GM12864 (cell line): Measurements from ENCODE around the gene SLC25A13.
A peak's percentile ranks its signal among the peaks of the same experiment; 100 is the strongest.

ENCODE experiments used
- DNase-seq: peaks from one replicate; pipeline ENCODE4 v3.0.0-alpha.2; 2011; ENCODE audit warnings: low read depth
- H3K4me3 ChIP-seq: 2 replicates; pipeline ENCODE4 v1.5.1; 2011; ENCODE audit warnings: mild to moderate bottlenecking, low read depth, low read length, control low read depth
- TF ChIP-seq, protein P1 (sequence below): IDR thresholded peaks from 2 replicates; pipeline ENCODE4 v1.5.1; 2011; ENCODE audit warnings: low read depth, mild to moderate bottlenecking, moderate library complexity, low read length, control low read depth, inconsistent platforms; ENCODE audit errors: missing control alignments

The SLC25A13 gene

DNA sequence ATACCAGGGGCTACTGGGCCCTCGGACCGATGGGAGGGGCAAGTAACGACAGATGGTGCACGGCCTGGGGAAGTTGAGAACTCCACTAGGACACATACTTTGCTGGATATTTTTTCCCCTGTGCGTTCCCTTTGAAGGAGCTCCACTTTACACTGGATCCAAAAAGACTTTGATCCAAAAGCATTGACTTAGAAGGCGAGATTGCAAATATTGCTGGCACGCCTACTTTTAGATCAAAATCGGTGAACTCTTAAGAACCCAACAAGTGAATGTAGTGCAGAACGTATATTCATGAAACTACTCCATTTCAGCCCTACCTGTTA lies 436 bp upstream of the SLC25A13 start:
- peak overlapping the region; percentile 83 for H3K4me3 ChIP-seq
- DNase-seq: no peak
- TF ChIP-seq, protein P1, sequence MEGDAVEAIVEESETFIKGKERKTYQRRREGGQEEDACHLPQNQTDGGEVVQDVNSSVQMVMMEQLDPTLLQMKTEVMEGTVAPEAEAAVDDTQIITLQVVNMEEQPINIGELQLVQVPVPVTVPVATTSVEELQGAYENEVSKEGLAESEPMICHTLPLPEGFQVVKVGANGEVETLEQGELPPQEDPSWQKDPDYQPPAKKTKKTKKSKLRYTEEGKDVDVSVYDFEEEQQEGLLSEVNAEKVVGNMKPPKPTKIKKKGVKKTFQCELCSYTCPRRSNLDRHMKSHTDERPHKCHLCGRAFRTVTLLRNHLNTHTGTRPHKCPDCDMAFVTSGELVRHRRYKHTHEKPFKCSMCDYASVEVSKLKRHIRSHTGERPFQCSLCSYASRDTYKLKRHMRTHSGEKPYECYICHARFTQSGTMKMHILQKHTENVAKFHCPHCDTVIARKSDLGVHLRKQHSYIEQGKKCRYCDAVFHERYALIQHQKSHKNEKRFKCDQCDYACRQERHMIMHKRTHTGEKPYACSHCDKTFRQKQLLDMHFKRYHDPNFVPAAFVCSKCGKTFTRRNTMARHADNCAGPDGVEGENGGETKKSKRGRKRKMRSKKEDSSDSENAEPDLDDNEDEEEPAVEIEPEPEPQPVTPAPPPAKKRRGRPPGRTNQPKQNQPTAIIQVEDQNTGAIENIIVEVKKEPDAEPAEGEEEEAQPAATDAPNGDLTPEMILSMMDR: no peak

GRCh38 chr7:96321031-96321657 lies 754 bp downstream of the SLC25A13 start:
- no peak for DNase-seq
- TF ChIP-seq, protein P1: no peak
- H3K4me3 ChIP-seq: peak overlapping the region; percentile 83

DNA sequence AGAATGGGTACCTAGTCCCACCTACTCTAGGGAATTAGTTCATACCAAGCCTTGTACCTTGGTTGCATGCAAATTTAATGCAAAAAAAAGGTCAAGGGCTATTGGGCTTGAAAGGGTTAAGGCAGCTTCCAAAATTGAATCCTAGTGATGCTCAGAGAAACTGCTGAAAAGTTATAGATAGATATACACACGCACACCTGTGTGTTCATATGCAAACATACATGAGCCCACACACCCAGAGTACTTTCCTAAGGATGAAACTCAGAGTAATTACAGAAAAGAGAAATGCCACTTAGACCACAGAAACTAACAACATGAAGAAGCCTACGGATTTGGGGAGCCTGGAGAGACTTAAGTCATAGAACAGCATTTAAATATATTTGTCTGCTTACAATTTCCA lies 1.5 kb downstream of the SLC25A13 start:
- peak; percentile 68 for DNase-seq
- TF ChIP-seq, protein P1: no peak
- peak overlapping the region; percentile 83; the same call in 1 of the 2 replicates for H3K4me3 ChIP-seq

DNA sequence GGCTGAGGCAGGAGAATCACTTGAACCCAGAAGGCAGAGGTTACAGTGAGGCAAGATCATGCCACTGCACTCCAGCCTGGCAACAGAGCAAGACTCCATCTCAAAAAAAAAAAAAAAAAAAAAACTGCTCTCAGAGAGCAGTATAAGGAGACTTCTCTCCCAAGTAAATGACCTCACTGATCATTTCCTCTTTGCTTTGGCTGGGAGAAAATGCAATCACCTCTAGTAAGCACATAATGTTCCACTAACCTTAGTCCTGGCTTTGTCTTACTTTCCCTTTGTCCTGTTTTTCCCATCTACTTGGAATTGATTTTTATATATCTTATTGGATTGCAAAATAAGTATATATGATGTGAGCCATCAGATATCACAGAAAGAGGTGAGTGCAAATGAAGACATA lies 2.5 kb downstream of the SLC25A13 start:
- DNase-seq: no peak
- TF ChIP-seq, protein P1: no peak
- no peak overlapping the region for H3K4me3 ChIP-seq

GRCh38 chr7:96316949-96317348 lies 4.9 kb downstream of the SLC25A13 start:
- H3K4me3 ChIP-seq: no peak overlapping the region
- TF ChIP-seq, protein P1: no peak
- no peak for DNase-seq

DNA sequence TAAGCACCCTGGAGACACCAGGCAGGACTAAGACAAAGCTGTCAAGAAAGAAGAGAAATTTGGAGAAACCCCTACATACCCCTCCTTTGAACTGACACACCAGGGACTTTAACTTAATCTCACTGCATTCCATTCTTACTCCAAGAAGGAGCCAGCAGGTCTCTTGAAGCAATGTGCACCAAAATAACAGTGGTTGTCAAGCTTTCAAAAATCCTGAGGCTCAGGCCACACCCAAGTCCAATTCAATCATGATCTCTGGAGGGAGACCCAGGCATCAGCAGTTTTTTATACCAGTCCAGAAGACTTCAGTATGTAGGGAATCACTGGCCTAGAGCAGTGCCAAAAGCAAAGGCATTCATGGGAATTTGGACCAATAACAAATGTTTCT lies 6.8 kb downstream of the SLC25A13 start:
- TF ChIP-seq, protein P1: no peak
- no peak for DNase-seq
- H3K4me3 ChIP-seq: no peak overlapping the region

DNA sequence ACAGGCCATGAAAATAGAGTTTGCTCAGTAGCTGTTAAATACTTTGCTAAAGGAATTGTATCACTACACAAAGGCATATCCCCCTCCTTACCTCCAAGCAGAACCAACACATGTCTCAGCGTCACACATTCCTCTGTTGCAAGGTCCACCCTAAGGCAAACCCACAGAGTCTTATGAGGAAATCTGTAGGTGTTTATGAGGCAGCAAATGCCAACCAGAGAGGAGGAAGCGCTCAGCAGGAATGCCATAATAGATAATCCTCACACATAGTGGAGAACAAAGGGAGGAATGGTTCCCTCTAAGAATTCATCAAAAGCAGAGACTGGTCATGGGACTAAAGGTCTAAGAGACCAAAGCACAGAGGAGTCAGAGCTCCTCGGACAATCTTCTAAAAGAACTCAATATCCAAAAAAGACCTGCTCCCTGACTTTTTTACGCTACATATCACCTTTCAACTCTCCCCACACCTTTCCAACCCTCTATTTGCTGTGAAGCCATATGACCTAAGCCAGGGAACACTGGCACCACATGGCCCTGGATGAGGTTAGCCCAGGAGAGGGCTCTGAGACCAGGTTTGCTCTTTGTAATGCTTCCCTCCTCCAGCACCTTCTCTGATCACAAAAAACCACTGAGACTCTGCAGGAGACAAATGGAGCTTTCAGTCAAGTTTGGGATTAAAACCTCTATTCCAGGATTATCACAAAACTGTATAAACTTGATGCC lies 7.3 kb downstream of the SLC25A13 start:
- TF ChIP-seq, protein P1: no peak
- no peak for DNase-seq
- no peak overlapping the region for H3K4me3 ChIP-seq
